Naive thymus-derived CD8-positive, alpha-beta T cell (primary cell): ENCODE data around the gene MAD1L1. TPM values are rescaled to one million over a fixed set of nuclear protein-coding genes. Genes with fewer than 3 reads are reported as not detected.

ENCODE experiments used
- ATAC-seq, 2 donors: fragments of 150-1000 bp; cut with Tn5 transposase in 1 of 2; sonication (Bioruptor Pico), chemical (Tn5 transposase) in 1 of 2; 1 replicate in 1 of 2; 2 replicates in 1 of 2; pipeline ENCODE4 v1.10.0; 2021; ENCODE audit warnings: mild to moderate bottlenecking in 2 of 2, moderate library complexity in 2 of 2
- POLR2A ChIA-PET: fragments of 350-600 bp; sonication (Branson Sonifier 250); formaldehyde crosslinking; loops from one replicate; lab custom pipeline; 2021; ENCODE audit warnings: antibody characterized with exemption; lab: Charles Lee
- DNase-seq, 10 donors: peaks; one replicate each; pipeline versions ENCODE4 v3.0.0 to v3.0.0-alpha.2; 2020 to 2022
- H3K27ac Mint-ChIP-seq, 10 donors: one replicate each; pipeline ENCODE4 v1.8.0; 2020 to 2022; ENCODE audit warnings: mild to moderate bottlenecking in 10 of 10, mixed read lengths in 10 of 10, moderate library complexity in 4 of 10, inconsistent platforms in 1 of 10
- H3K27me3 Mint-ChIP-seq, 5 donors: one replicate each; pipeline ENCODE4 v1.8.0; 2021 to 2022; ENCODE audit warnings: mixed read lengths in 5 of 5
- H3K36me3 Mint-ChIP-seq, 3 donors: one replicate each; pipeline ENCODE4 v1.8.0; 2020 to 2022; ENCODE audit warnings: mixed read lengths in 3 of 3, mild to moderate bottlenecking in 2 of 3, inconsistent platforms in 1 of 3
- H3K4me1 Mint-ChIP-seq, 4 donors: one replicate each; pipeline ENCODE4 v1.8.0; 2021 to 2022; ENCODE audit warnings: mixed read lengths in 4 of 4
- H3K4me3 Mint-ChIP-seq, 10 donors: one replicate each; pipeline ENCODE4 v1.8.0; 2020 to 2022; ENCODE audit warnings: mild to moderate bottlenecking in 10 of 10, mixed read lengths in 10 of 10, moderate library complexity in 6 of 10, inconsistent platforms in 1 of 10
- H3K9me3 Mint-ChIP-seq, 9 donors: one replicate each; pipeline ENCODE4 v1.8.0; 2020 to 2022; ENCODE audit warnings: mixed read lengths in 9 of 9, mild to moderate bottlenecking in 3 of 9, inconsistent platforms in 1 of 9, moderate library complexity in 1 of 9
- polyA plus RNA-seq, 3 donors: library from polyadenylated mRNA; unstranded; fragments of 300-500 nt; fragmentation: Illumina TruSeq; gene quantifications; one replicate each; pipeline ENCODE4 v1.2.3, GENCODE V29; 2021
- total RNA-seq, 8 experiments: library from RNA in 2 of 8; stranded (reverse) in 2 of 8; gene quantifications; one replicate each; pipeline ENCODE4 v1.2.3 and lab custom pipeline; 2021 to 2026

The MAD1L1 gene
- total and polyA plus RNA-seq, 5 experiments from 2014 or later: 84.5 to 243 (median 146) TPM

DNA sequence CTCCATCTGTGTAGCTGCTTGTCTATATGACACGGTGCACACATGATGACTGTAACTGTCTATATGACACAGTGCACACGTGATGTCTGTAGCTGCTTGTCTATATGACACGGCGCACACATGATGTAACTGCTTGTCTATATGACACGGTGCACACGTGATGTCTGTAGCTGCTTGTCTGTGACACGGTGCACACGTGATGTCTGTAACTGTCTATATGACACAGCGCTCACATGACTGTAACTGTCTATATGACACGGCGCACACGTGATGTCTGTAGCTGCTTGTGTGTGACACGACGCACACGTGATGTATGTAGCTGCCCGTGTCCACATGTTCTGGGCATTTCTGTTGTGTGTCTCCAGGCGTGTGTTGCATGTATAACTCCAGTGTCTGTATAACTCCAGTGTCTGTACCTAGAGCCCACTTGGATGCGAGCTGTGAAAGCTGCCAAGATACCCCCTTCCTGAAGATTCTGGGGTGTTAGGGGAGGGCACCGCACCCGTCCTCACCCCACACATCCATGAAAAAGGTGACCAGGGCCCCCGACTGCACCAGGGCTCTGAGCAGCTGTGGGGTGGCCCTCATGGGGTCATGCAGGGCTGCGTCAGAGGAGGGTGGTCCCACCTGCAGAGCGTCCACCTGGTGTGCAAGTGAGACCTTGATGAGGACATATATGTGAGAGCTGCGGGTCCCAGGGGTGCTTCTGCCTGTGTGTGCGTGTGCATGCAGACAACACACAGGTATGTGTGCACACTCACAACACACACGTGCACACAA, 424.7 kb downstream of the MAD1L1 start:
- POLR2A ChIA-PET: no interaction called here
- no peak for ATAC-seq
- peak overlapping the region in 2 of 10 donors; percentile 11 to 40 for H3K27ac Mint-ChIP-seq
- H3K27me3 Mint-ChIP-seq: peaks cover 0 to 10% (median 3%) of the 10 kb centered on the region in 5 donors
- peaks cover 0 to 7% (median 4%) of the 10 kb centered on the region in 4 donors for H3K4me1 Mint-ChIP-seq
- no peak overlapping the region for H3K4me3 Mint-ChIP-seq
- no peak for DNase-seq
- H3K9me3 Mint-ChIP-seq: no peaks in the 10 kb centered on the region
- no peaks in the 10 kb centered on the region for H3K36me3 Mint-ChIP-seq

DNA sequence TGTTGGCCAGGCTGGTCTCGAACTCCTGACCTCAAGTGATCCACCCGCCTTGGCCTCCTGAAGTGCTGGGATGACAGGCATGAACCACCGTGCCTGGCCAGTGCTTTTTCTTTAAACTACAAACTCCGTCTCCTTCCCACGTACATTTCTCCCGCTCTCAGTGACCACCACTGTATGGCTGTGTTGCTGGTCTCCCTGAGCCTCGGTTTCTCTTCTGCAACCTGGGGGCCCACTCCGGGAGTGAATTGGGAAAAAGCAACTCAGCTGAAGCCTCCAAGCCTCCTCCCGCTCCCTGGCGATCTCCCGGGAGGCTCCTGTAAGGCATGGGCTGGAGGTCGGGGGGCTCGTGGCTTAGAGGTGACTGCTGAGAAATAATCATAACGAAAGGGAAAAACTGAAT, 426.4 kb downstream of the MAD1L1 start:
- Mint-ChIP-seq H3K36me3 (no peaks in the 10 kb centered on the region), H3K4me1 (peaks cover 0 to 4% (median 2%) of the 10 kb centered on the region in 4 donors), H3K27ac (no peak overlapping the region), H3K4me3 (no peak overlapping the region), H3K27me3 (peaks cover 0 to 10% (median 3%) of the 10 kb centered on the region in 5 donors), H3K9me3 (no peaks in the 10 kb centered on the region)
- DNase-seq: no peak
- no peak for ATAC-seq
- POLR2A ChIA-PET: no interaction called here

DNA sequence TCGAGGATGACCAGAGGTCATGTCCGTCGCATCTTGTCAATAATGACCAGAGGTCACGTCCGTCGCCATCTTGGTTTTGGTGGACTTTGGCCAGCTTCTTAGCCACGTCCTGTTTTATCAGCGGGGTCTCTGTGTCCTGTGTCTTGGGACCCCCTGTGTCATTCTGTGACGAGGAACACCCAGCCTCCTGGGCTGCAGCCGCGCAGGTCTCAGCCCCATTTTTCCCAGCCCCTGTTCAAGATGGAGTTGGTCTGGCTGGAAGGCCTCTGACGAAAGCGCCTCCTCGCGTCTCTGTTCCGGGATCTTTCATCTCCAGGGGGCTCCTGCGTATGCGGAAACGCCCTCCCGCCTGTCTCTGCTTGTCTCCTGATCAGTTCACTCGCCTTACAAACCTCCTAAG, 428.4 kb downstream of the MAD1L1 start:
- POLR2A ChIA-PET: no interaction called here
- H3K9me3 Mint-ChIP-seq: no peaks in the 10 kb centered on the region
- no peaks in the 10 kb centered on the region for H3K36me3 Mint-ChIP-seq
- H3K27ac Mint-ChIP-seq: no peak overlapping the region
- DNase-seq (no peak), ATAC-seq (no peak)
- H3K27me3 Mint-ChIP-seq: peaks cover 0 to 10% (median 3%) of the 10 kb centered on the region in 5 donors
- H3K4me1 Mint-ChIP-seq: peaks cover 0 to 4% (median 0%) of the 10 kb centered on the region in 4 donors
- no peak overlapping the region for H3K4me3 Mint-ChIP-seq

DNA sequence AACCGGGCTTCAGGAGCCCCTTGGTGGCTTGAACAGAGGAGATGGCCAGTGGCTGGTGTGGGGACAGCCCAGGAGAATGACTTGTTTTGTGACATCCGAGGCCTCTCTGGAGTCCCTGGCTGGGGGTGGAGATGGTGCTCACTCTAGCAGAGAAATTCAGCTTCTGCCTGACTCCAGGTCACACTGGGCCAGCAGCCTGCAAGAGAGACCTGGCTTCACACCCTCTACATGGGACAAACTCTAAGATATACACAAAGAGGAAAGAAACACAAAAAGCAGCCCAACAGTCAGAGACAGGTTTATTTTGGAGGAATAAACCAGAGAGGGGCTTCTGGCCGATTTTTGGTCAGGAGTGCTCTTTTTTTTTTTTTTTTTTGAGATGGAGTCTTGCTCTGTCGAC, 429.8 kb downstream of the MAD1L1 start:
- Mint-ChIP-seq H3K4me3 (no peak overlapping the region), H3K27ac (peak overlapping the region in 1 of 10 donors; percentile 30), H3K27me3 (peaks cover 0 to 10% (median 3%) of the 10 kb centered on the region in 5 donors), H3K36me3 (no peaks in the 10 kb centered on the region), H3K4me1 (peaks cover 0 to 3% (median 0%) of the 10 kb centered on the region in 4 donors), H3K9me3 (no peaks in the 10 kb centered on the region)
- no peak for DNase-seq
- no peak for ATAC-seq
- POLR2A ChIA-PET: no interaction called here

DNA sequence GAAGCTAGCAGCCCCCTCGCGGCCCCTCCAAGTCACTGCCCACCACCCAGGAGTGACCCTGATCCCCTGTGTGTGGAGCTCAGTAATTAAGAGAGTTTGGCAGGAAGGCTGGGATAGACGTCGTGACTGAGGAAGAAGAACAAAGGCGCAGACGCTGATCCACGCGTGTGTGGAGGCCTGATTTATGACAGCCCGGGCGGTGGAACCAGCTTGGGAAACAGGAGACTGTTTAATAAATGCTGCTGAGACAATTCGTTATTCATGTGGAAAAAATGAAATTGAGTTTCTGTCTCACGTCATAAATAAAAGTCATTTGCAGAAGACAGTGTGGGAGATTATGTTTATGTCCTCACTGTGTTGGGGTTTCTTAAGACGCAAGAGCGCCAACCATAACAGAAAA, 431.8 kb downstream of the MAD1L1 start:
- H3K36me3 Mint-ChIP-seq: no peaks in the 10 kb centered on the region
- peaks cover 0 to 3% (median 0%) of the 10 kb centered on the region in 4 donors for H3K4me1 Mint-ChIP-seq
- peaks cover 3 to 16% (median 5%) of the 10 kb centered on the region in 5 donors for H3K27me3 Mint-ChIP-seq
- H3K27ac Mint-ChIP-seq: peak overlapping the region in 1 of 10 donors; percentile 3
- ATAC-seq (no peak), DNase-seq (no peak)
- POLR2A ChIA-PET: no interaction called here
- H3K4me3 Mint-ChIP-seq: no peak overlapping the region
- H3K9me3 Mint-ChIP-seq: peaks cover 0 to 3% (median under 1%) of the 10 kb centered on the region in 9 donors

DNA sequence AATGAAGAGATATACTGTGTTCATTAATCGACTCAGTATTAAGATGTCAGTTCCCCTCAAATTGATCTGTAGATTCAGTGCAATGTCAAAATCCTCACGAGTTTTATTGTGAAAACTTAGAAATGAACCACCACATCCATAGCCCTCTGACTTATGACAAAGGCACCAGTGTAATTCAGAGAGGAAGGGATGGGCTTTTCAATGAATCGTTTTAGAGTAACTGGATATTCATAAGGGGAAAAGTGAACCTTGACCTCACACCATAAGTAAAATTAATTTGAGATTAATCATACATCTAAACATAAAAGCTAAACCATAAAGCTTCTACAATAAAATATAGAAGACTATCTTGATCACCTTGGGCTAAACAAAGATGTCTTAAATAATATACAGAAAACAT, 434.6 kb downstream of the MAD1L1 start:
- H3K4me1 Mint-ChIP-seq: peaks cover 0 to 3% (median 0%) of the 10 kb centered on the region in 4 donors

DNA sequence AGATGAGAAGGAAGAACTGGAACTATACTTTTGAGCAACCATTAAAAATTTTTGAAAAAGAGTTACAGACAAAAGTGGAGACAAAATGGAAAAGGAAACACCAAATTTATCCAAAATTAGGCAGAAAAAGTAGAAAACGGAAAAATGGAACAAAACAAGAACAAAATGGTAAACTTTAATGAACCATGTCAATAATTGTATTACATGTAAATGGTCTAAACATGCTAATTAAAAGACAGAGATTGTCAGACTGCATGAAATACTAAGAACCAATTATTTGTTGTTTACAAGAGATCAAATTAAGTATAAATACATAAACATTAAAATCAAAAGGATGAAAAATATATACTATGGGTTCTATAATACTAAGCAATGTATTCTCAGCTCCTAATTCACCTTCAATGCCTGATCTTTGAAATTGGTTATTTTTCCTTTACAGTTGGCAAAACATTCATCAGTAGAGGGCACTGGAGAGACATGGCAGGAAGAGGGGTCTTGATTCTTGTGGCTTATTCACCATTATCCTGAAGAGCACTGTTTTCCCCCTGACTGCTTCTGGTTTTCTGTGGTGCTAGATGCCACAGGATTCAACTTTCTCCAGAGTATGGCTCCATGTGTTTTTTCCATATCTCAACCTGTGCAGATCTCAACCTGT, 437.7 kb downstream of the MAD1L1 start:
- ATAC-seq (no peak), DNase-seq (no peak)
- POLR2A ChIA-PET: no interaction called here
- Mint-ChIP-seq H3K27me3 (peaks cover 7 to 26% (median 12%) of the 10 kb centered on the region in 5 donors), H3K4me3 (no peak overlapping the region), H3K4me1 (no peaks in the 10 kb centered on the region), H3K27ac (no peak overlapping the region), H3K9me3 (peaks cover 5 to 39% (median 27%) of the 10 kb centered on the region in 9 donors), H3K36me3 (peaks cover 4 to 20% (median 5%) of the 10 kb centered on the region in 3 donors)

More for the DNA sequence above, 434.6 kb downstream of the MAD1L1 start:
- Mint-ChIP-seq H3K27ac (no peak overlapping the region), H3K27me3 (peaks cover 7 to 22% (median 15%) of the 10 kb centered on the region in 5 donors), H3K9me3 (peaks cover 5 to 27% (median 23%) of the 10 kb centered on the region in 9 donors), H3K36me3 (peaks cover 1 to 15% (median 5%) of the 10 kb centered on the region in 3 donors), H3K4me3 (no peak overlapping the region)
- POLR2A ChIA-PET: no interaction called here
- DNase-seq (no peak), ATAC-seq (no peak)

DNA sequence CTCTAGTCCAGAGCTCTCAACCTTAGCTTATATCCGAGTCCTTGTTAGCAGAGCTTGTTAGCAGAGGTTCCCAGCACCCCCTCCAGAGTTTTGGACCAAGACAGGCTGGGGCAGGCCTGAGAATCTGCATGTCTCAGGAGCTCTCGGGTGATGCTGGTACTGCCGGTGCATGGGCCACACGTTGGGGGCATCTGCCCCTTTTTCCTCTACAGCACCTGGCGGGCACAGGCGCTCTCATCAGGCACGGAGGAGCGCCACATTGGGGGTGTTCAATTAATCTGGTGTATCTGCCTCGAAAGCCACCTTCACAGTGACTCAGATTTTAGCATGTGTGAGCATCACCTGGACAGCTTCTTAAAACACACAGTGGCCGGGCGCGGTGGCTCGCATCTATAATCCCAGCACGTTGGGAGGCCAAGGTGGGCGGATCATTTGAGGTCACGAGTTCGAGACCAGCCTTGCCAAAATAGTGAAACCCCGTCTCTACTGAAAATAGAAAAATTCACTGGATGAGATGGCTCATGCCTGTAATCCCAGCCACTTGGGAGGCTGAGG, 445.0 kb downstream of the MAD1L1 start:
- POLR2A ChIA-PET: no interaction called here
- H3K36me3 Mint-ChIP-seq: peaks cover 0 to 9% (median 3%) of the 10 kb centered on the region in 3 donors
- H3K4me1 Mint-ChIP-seq: peaks cover 2 to 9% (median 7%) of the 10 kb centered on the region in 4 donors
- no peak overlapping the region for H3K4me3 Mint-ChIP-seq
- no peak overlapping the region for H3K27ac Mint-ChIP-seq
- H3K9me3 Mint-ChIP-seq: peaks cover 0 to 22% (median 3%) of the 10 kb centered on the region in 9 donors
- ATAC-seq (no peak), DNase-seq (no peak)
- peaks cover 0 to 16% (median 5%) of the 10 kb centered on the region in 5 donors for H3K27me3 Mint-ChIP-seq

DNA sequence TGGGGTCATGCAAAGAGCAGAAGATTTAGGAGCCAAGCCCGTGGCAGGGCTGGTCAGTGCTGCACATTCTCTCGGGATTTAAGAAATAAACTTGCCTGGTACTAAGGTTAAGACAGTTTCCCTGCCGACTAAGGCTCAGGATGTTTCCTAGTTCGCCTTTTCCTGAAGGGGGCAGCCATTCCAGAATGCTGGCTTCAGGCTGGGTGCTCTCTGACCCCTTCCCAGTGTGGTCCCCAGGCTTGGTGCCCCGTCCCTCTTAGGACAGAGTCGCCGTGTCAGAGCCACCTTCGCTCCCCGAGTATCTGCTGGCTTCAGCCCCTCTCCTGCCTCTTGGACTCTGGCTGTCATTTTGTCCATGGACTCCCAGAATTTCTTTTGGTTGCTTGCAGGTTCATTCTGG, 445.5 kb downstream of the MAD1L1 start:
- Mint-ChIP-seq H3K27ac (no peak overlapping the region), H3K4me1 (peaks cover 2 to 9% (median 7%) of the 10 kb centered on the region in 4 donors), H3K27me3 (peaks cover 0 to 14% (median 5%) of the 10 kb centered on the region in 5 donors), H3K9me3 (peaks cover 0 to 17% (median 2%) of the 10 kb centered on the region in 9 donors), H3K36me3 (peaks cover 0 to 5% (median 3%) of the 10 kb centered on the region in 3 donors), H3K4me3 (no peak overlapping the region)
- ATAC-seq: no peak
- POLR2A ChIA-PET: no interaction called here
- DNase-seq: no peak

DNA sequence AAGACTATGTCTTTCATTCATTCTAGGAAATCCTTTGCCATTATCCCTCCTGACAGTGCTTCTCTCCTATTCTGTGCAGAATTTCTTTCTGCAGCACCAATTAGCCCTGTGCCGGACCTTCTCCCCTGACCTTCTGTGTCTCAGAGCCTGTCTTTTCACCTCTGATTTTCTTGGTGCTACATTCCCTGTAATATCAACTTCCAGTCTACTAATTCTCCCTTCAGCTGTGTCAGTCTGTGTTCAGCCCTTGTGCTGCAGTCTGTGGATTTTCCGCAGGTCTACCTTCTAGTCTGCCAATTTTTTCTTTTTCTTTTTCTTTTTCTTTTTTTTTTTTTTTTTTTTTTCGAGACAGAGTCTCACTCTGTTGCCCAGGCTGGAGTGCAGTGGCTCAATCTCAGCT, 446.9 kb downstream of the MAD1L1 start:
- H3K36me3 Mint-ChIP-seq: peaks cover 0 to 4% (median 0%) of the 10 kb centered on the region in 3 donors
- H3K27me3 Mint-ChIP-seq: peaks cover 0 to 14% (median 5%) of the 10 kb centered on the region in 5 donors
- H3K27ac Mint-ChIP-seq: peak overlapping the region in 2 of 10 donors; percentile 2 to 46
- peak overlapping the region in 2 of 10 donors; percentile 35 to 45 for H3K4me3 Mint-ChIP-seq
- no peak for DNase-seq
- H3K4me1 Mint-ChIP-seq: peaks cover 2 to 9% (median 7%) of the 10 kb centered on the region in 4 donors
- POLR2A ChIA-PET: no interaction called here
- H3K9me3 Mint-ChIP-seq: peaks cover 0 to 12% (median 2%) of the 10 kb centered on the region in 9 donors
- ATAC-seq: no peak

DNA sequence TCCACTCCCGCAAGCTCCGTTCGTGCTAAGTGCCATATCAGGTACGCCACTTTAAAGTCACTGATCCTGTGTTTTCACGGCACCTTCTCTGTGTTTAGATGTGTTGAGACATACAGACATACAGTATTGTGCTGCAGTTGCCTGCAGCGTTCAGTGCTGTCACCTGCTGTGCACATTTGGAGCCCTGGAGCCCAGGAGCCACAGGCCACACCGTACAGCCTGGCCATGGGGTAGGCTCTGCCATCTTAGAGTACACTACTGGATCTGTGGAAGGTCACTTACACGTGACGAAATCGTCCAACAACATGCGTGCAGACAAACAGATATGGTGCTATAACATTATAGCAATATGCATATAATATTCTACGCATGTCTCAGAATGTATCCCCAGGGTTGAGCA, 451.4 kb downstream of the MAD1L1 start:
- peaks cover 0 to 16% (median 4%) of the 10 kb centered on the region in 3 donors for H3K36me3 Mint-ChIP-seq
- peaks cover 0 to 14% (median 2%) of the 10 kb centered on the region in 5 donors for H3K27me3 Mint-ChIP-seq
- H3K27ac Mint-ChIP-seq: no peak overlapping the region

DNA sequence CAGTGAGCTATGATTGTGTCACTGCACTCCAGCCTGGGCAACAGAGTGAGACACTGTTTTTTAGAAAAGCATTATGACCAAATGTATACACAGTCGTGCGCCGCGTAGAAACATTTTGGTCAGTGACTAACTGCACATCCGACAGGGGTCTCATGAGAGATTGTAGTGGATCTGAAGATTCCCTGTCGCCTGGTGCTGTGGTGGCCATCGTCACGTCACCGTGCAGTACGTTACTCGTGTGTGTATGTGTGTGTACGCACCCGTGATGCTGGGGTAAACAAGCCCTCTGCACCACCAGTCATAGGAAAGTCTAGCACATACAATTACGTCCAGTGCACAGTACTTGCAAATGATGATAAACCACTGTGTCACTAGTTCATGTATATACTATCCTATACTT, 453.3 kb downstream of the MAD1L1 start:
- H3K27me3 Mint-ChIP-seq: peaks cover 0 to 14% (median 2%) of the 10 kb centered on the region in 5 donors
- peaks cover 0 to 26% (median 7%) of the 10 kb centered on the region in 3 donors for H3K36me3 Mint-ChIP-seq
- no peak overlapping the region for H3K4me3 Mint-ChIP-seq
- H3K4me1 Mint-ChIP-seq: no peaks in the 10 kb centered on the region
- peaks cover 8 to 31% (median 22%) of the 10 kb centered on the region in 9 donors for H3K9me3 Mint-ChIP-seq
- no peak for DNase-seq
- H3K27ac Mint-ChIP-seq: no peak overlapping the region
- POLR2A ChIA-PET: no interaction called here
- ATAC-seq: no peak

More for the DNA sequence above, 451.4 kb downstream of the MAD1L1 start:
- POLR2A ChIA-PET: no interaction called here
- Mint-ChIP-seq H3K4me3 (no peak overlapping the region), H3K4me1 (peaks cover 2 to 9% (median 7%) of the 10 kb centered on the region in 4 donors), H3K9me3 (peaks cover 0 to 25% (median 11%) of the 10 kb centered on the region in 9 donors)
- ATAC-seq: no peak
- no peak for DNase-seq
